Cardiac muscle cell (in vitro differentiated cells and primary cell): Measurements from ENCODE around the gene BANK1. TPM values are rescaled to one million over a fixed set of nuclear protein-coding genes. Genes with fewer than 3 reads are reported as not detected.
A peak's percentile ranks its signal among the peaks of the same experiment; 100 is the strongest.

Experiments
- DNase-seq, 2 donors: peaks; one replicate each; pipeline versions ENCODE4 v3.0.0 to v3.0.0-alpha.2; 2010 to 2017; ENCODE audit warnings: low read depth in 1 of 2, low spot score in 1 of 2
- H3K27ac ChIP-seq: fragments of 200-600 bp; sonication (generic); 2 replicates; pipeline ENCODE4 v1.5.1; 2016
- H3K27me3 ChIP-seq: fragments of 200-600 bp; sonication (generic); 2 replicates; pipeline ENCODE4 v1.6.0; 2016; ENCODE audit warnings: control low read depth
- H3K36me3 ChIP-seq: fragments of 200-600 bp; sonication (generic); 2 replicates; pipeline ENCODE4 v1.5.1; 2016; ENCODE audit warnings: control low read depth
- H3K4me1 ChIP-seq: fragments of 200-600 bp; sonication (generic); 2 replicates; pipeline ENCODE4 v1.8.1; 2017; ENCODE audit warnings: low read depth, mild to moderate bottlenecking, mixed run types
- H3K4me3 ChIP-seq: fragments of 200-600 bp; sonication (generic); 2 replicates; pipeline ENCODE4 v1.5.1; 2016; ENCODE audit warnings: mild to moderate bottlenecking
- H3K9me3 ChIP-seq: fragments of 200-600 bp; sonication (generic); 2 replicates; pipeline ENCODE4 v1.5.1; 2017; ENCODE audit warnings: low read depth, mild to moderate bottlenecking, control low read depth
- CTCF ChIP-seq: IDR thresholded peaks from 2 replicates; pipeline ENCODE4 v1.5.1; 2012; ENCODE audit warnings: low read depth, mild to moderate bottlenecking, low read length
- polyA plus RNA-seq: library from polyadenylated mRNA; unstranded; fragments of >200 nt; fragmentation: Nextera tagmentation; extraction: Ambion mirVana; gene quantifications from 2 replicates; pipeline ENCODE4 v1.2.1, GENCODE V29; 2016
- total RNA-seq: library from RNA; depleted of rRNA; stranded (reverse); fragments of >200 nt; gene quantifications from 2 replicates; pipeline ENCODE4 v1.2.3, GENCODE V29; 2016

The BANK1 gene
- total and polyA plus RNA-seq, 2 experiments from 2014 or later: 0.27 to 0.46 TPM

GRCh38 chr4:101989551-101989950 lies 199.0 kb downstream of the BANK1 start:
- no peak for TF ChIP-seq CTCF
- H3K4me3 ChIP-seq: no peak overlapping the region
- H3K4me1 ChIP-seq: peaks cover 3% of the 10 kb centered on the region
- no peaks in the 10 kb centered on the region for H3K9me3 ChIP-seq
- H3K27me3 ChIP-seq: no peaks in the 10 kb centered on the region
- no peak for DNase-seq
- no peak overlapping the region for H3K27ac ChIP-seq
- no peaks in the 10 kb centered on the region for H3K36me3 ChIP-seq

DNA sequence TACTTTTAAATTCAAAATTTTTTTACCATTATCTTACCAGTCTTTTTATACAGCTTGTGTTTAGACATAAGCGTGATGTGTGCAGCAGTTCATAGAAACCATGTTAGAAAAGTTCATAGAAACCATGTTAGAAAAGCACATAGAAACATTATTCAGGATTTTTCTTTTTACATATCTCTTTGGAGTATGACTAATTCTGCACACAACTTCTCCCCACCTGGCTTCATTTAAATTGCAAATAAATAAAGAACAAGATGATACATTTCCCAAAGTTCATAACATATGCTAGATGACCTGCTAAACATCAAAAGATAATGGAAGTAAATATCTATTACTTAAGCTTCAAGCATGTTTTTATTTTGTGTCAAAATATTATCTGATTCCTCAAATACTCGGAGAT lies 201.9 kb downstream of the BANK1 start:
- no peak for DNase-seq
- Histone ChIP-seq H3K36me3 (no peaks in the 10 kb centered on the region), H3K27ac (no peak overlapping the region), H3K4me1 (no peaks in the 10 kb centered on the region), H3K4me3 (no peak overlapping the region), H3K9me3 (no peaks in the 10 kb centered on the region), H3K27me3 (no peaks in the 10 kb centered on the region)
- no peak for TF ChIP-seq CTCF

GRCh38 chr4:101993002-101993841 lies 202.7 kb downstream of the BANK1 start:
- peak in 1 of 2 donors; percentile 28 for DNase-seq
- Histone ChIP-seq H3K27me3 (no peaks in the 10 kb centered on the region), H3K27ac (no peak overlapping the region), H3K4me1 (no peaks in the 10 kb centered on the region), H3K9me3 (no peaks in the 10 kb centered on the region), H3K36me3 (no peaks in the 10 kb centered on the region), H3K4me3 (no peak overlapping the region)
- TF ChIP-seq CTCF: no peak

GRCh38 chr4:101993842-101994775 lies 203.6 kb downstream of the BANK1 start:
- no peak overlapping the region for H3K4me3 ChIP-seq
- H3K27me3 ChIP-seq: no peaks in the 10 kb centered on the region
- no peaks in the 10 kb centered on the region for H3K4me1 ChIP-seq
- no peaks in the 10 kb centered on the region for H3K36me3 ChIP-seq
- H3K27ac ChIP-seq: no peak overlapping the region
- no peaks in the 10 kb centered on the region for H3K9me3 ChIP-seq
- TF ChIP-seq CTCF: no peak
- no peak for DNase-seq

- H3K4me3 ChIP-seq: no peak overlapping the region
- no peaks in the 10 kb centered on the region for H3K9me3 ChIP-seq
- no peak for TF ChIP-seq CTCF
- H3K4me1 ChIP-seq: no peaks in the 10 kb centered on the region
- DNase-seq: no peak
- H3K27ac ChIP-seq: no peak overlapping the region
- H3K27me3 ChIP-seq: no peaks in the 10 kb centered on the region
- no peaks in the 10 kb centered on the region for H3K36me3 ChIP-seq
Observed at GRCh38 chr4:102007959-102008425, 217.5 kb downstream of the BANK1 start.
